GM19328 (cell line): ENCODE measurements around the gene RBKS.

Source experiments
- ATAC-seq: cut with Tn5 transposase; IDR thresholded peaks from one replicate; pipeline ENCODE4 v1.9.1; 2021; ENCODE audit warnings: mild to moderate bottlenecking, moderate library complexity; ENCODE audit not compliant: unreplicated experiment

The RBKS gene

DNA sequence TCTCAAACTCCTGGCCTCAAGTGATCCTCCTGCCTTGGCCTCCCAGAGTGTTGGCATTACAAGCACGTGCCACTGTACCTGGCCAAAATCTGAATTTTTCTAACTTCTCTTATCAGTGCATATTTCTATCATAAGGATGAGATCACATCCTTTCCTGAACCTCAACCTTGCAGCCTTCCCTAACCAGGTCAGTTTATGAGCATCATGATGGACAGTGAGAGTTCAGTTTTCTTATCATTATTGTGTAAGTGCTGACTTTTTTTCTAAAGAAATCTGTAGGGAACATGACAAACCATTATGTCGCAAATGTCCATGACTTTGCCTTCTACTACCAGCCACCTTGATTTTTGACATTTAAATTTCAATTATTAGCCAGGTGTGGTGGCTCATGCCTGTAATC, 87.1 kb downstream of the RBKS start:
- no peak for ATAC-seq

GRCh38 chr2:27802547-27802946, 87.6 kb downstream of the RBKS start:
- ATAC-seq = no peak

DNA sequence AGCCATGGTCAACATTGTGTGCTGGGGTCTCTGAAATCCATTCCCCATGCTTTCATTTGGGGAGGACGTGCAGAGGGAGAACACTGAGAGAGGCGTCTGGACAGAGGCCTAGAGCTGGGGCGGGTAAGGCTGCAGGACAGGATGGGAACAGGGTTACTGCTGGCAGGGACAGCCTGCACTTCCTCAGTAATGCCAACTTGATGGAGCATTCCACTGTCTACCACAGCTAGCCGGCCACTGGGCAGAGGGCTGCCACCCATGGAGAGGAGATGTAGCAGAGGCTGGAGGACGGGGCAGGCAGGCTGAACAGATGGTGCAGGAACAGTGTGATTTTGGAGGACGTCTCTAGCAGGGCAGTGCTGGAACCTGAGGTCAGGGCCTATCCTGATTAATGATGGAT, 89.3 kb downstream of the RBKS start:
- no peak for ATAC-seq

- ATAC-seq = no peak
Observed at GRCh38 chr2:27799646-27800010, 90.6 kb downstream of the RBKS start.

- no peak for ATAC-seq
Observed at GRCh38 chr2:27798948-27799645, 91.1 kb downstream of the RBKS start.

GRCh38 chr2:27798486-27798885, 91.7 kb downstream of the RBKS start:
- ATAC-seq = no peak

GRCh38 chr2:27797841-27798240, 92.3 kb downstream of the RBKS start:
- no peak for ATAC-seq

- ATAC-seq = no peak
Observed at GRCh38 chr2:27796791-27797765, 93.1 kb downstream of the RBKS start.

DNA sequence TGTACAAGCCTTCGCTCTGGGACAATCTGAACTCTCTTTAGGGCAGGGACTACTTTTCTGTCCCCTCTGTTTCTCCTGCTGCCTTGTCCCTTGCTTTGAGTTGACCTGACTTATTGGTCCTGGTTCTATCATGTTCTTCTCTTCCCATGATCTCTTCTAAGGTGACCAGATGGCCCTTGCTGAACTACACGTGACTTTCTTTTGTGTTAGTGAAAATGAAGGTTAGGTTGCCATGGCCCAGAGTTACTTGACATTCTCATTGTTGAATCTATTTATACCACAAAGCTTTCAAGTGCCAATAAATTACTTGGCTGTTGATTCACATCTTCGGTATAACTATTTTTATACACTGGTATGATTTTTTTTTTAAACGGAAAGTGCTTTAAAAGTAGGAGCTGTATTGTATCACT, 94.3 kb downstream of the RBKS start:
- no peak for ATAC-seq

DNA sequence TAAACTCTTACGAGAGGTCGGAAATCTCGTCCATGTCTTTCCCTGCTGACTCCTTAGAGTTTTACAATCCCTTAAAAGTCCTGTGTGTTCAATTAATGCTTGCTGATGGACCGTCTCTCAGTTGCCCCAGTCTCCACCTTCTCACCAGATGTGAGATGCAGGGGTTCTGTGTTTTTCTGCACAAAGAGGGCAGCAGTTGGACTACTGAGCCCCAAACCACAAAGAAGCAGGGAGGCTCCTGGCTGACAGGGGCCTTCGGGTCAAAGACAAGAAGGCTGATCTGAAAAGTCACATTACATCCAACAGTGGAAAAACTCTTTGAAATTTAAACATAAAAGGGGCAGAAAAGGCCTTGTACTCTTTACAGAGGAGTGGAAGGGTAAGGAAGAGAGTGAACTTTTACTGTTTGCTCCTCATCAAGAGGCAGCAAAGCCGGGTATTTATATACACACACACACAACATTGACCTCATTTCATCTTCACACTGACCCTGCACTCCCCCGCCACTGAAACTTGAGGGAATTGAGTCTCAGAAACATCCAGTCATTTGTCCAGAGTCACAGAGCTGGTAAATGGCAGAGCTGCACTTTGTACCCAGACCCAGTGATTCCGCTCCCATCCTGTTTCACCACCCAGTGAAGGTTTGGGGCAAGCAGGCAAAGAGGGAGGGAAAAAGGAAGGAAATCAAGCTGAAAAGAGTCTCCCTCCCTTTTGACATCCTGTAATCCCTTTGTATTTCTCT, 94.9 kb downstream of the RBKS start:
- no peak for ATAC-seq

DNA sequence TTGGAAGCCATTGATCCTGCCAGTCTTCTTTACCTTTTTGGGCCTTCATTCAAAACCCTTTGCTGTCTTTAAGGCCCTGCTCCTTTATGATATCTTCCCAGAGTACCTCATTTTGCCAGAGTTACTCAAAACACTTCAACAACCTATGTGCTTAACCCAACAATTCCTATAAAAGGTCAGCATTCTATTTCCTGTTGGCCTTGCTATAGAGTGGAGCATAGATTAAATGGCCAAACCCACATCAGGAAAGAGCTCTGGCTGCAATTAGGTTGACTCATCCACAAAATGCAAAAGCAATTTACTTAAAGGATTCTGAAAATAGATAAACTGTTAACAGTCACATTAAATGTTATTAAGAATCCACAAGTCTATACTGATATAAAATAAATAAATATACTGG, 97.4 kb downstream of the RBKS start:
- ATAC-seq = no peak

GRCh38 chr2:27790796-27791195, 99.4 kb downstream of the RBKS start:
- ATAC-seq = no peak

- ATAC-seq = no peak
Observed at GRCh38 chr2:27782701-27783100, 107.5 kb downstream of the RBKS start.

DNA sequence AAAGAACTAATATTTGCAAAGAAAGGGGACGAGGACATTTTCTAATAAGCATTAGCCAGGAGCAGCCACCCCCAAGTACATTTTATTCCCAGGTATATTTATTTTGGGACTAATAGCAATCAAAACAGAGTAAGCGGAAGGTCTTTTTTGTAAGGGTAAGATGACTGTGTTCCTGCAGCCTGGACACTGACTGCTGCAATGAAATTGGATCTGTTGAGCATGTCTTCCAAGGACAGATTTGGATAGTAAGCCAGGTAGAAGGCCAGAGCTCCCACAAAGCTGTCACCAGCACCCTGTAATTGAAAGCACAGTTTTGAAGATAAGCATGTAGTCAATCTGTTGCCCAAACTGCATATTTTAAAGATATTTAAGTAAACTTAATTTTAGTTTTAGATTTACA, 108.7 kb downstream of the RBKS start:
- no peak for ATAC-seq

- ATAC-seq = no peak
Observed at GRCh38 chr2:27779417-27780055, 110.7 kb downstream of the RBKS start.

- ATAC-seq = no peak
Observed at GRCh38 chr2:27776696-27777095, 113.5 kb downstream of the RBKS start.

- no peak for ATAC-seq
Observed at GRCh38 chr2:27776097-27776496, 114.1 kb downstream of the RBKS start.

DNA sequence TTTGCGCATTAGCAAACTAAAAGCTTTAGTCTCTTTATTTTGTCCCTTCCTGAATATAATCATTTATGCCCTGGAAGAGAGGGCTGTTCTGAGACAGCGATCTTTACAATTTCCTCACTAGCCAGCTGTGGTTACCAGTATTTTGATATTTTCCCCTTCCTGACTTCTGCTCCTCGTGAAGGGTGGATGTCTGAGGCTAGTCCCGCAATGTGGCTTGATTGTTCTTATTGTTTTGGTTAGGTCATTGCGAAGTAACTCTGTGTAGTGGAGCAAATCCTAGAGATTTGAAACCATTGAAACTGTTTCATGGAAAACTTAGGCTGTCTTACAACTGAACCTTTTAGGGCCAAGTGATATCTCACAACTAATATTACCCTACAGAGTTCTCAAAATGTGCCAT, 116.2 kb downstream of the RBKS start:
- ATAC-seq = no peak

DNA sequence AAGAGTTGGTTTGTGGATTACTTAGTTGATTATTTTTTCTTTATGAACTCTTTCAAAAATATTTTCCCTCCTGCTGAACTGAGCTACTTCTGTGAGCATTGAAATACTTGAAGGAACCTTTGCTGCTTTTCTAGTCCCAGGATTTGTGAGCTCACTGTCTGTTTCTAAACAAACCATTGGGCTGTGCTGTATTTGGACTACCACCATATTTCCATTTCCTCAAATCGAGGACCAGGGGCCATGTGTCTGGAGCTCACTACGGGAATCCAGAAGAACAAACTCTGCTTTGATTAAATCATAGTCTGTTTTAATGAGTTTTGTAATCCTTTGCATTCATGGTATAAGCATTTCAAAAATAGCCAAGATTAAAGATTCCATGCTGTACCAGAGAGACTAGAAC, 117.4 kb downstream of the RBKS start:
- ATAC-seq = no peak

DNA sequence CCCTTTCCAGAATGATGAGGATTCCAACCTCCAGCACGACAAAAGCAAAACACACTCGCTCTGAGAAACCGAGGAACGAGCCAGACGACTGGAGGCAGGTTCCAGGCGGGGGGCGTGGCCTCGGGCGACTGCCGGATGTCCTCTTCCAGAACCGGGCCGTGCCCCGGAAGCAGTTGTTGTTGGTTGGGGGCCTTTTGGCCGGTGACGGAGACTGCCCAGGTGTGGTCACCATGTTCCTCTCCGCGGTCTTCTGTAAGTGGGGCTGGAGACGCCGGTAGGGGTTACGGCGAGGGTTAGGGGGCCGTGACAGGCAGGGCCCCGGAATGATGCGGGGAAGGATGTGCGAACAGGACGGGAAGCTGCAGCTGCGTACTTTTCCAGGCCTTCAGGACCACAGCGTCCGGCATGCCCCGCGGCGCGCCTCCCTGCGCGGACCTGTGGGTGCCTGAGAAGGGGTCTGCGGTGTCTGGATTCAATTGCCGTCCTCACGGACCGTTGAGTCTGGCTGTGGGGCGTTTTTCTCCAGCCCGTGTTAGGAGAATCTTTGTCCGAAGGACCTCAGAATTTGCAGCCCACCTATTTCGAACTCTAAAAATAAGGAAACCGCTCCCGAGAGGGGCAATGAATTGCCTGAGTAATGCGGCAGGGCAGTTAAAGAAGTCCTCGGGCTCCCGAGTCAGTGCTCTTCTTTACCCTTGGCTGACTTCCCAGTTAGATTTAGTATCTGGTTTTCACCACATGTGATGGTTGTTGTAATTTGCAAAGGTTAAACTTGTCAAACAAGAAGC, 118.4 kb downstream of the RBKS start, which contains the start of gene MRPL33:
Gene MRPL33, plus strand, starts transcription at position 172 of the 788 bp plus-strand sequence. Its CDS starts 59 bp downstream, at position 231.
- ATAC-seq = peak; percentile 90
